Heart right ventricle (tissue), 16 donors: ENCODE measurements around the gene MMP24. TPM values are rescaled to one million over a fixed set of nuclear protein-coding genes. Genes with fewer than 3 reads are reported as not detected.
A peak's percentile ranks its signal among the peaks of the same experiment; 100 is the strongest.

Experiments used
- ATAC-seq, 8 donors: fragments of 200-7000 bp; cut with Tn5 transposase; one replicate each; pipeline ENCODE4 v1.9.1; 2020; ENCODE audit warnings: mild to moderate bottlenecking in 8 of 8, moderate library complexity in 8 of 8, moderate number of reproducible peaks in 1 of 8
- DNase-seq, 2 donors: peaks; one replicate each; pipeline ENCODE4 v3.0.0-alpha.2; 2020
- H3K27ac ChIP-seq, 10 donors: fragments of 200-600 bp; sonication (generic) in 2 of 10; one replicate each; pipeline versions ENCODE4 v1.5.0 to v1.8.0; 2020 to 2022; ENCODE audit warnings: mild to moderate bottlenecking in 3 of 10
- H3K27me3 ChIP-seq, 7 donors: fragments of 200-600 bp; one replicate each; pipeline ENCODE4 v1.8.0; 2021 to 2022; ENCODE audit warnings: mild to moderate bottlenecking in 2 of 7
- H3K36me3 ChIP-seq, 9 donors: fragments of 200-600 bp; sonication (generic) in 1 of 9; one replicate each; pipeline versions ENCODE4 v1.5.0 to v1.8.0; 2020 to 2022; ENCODE audit warnings: mild to moderate bottlenecking in 2 of 9
- H3K4me1 ChIP-seq, 9 donors: fragments of 200-600 bp; sonication (generic) in 1 of 9; one replicate each; pipeline versions ENCODE4 v1.5.0 to v1.8.0; 2020 to 2022; ENCODE audit warnings: mild to moderate bottlenecking in 4 of 9
- H3K4me3 ChIP-seq, 10 donors: fragments of 200-600 bp; sonication (generic) in 2 of 10; one replicate each; pipeline versions ENCODE4 v1.5.0 to v1.8.0; 2020 to 2022; ENCODE audit warnings: mild to moderate bottlenecking in 7 of 10, moderate library complexity in 2 of 10
- H3K9me3 ChIP-seq, 11 donors: fragments of 200-600 bp in 10 of 11; sonication (generic) in 2 of 11; one replicate each; pipeline versions ENCODE4 v1.5.0 to v1.8.0; 2013 to 2022; ENCODE audit warnings: mild to moderate bottlenecking in 2 of 11, control low read depth in 1 of 11, moderate library complexity in 1 of 11
- CTCF ChIP-seq, 9 donors: fragments of 200-600 bp; sonication (generic) in 2 of 9; IDR thresholded peaks; one replicate each; pipeline versions ENCODE4 v1.5.0 to v1.8.0; 2021 to 2022; ENCODE audit warnings: antibody characterized with exemption in 9 of 9, mild to moderate bottlenecking in 5 of 9, moderate library complexity in 1 of 9
- WGBS, 2 donors: extraction: QIAGEN DNeasy Blood & Tissue Kit; methylation state at CpG; one replicate each; pipeline ENCODE4 v1.1.7; 2013; ENCODE audit warnings: inconsistent platforms in 1 of 2; 5-methylcytosine and 5-hydroxymethylcytosine counted together
- intact Hi-C, 10 donors: fragments of 100-400 bp; cut with DNase I; formaldehyde crosslinking; loops; one replicate each; pipeline versions ENCODE4 v1.11.1 to v1.14.2; 2022
- polyA plus RNA-seq, 2 donors: library from polyadenylated mRNA; stranded (reverse); fragments of 200-250 nt; gene quantifications; one replicate each; pipeline ENCODE4 v1.2.3, GENCODE V29; 2013
- total RNA-seq, 10 donors: library from RNA; stranded (reverse); fragmentation: NEBNext Ultra II Directional in 3 of 10; extraction: Animal tissue kit (Norgen Biotek cat#: 25700) in 3 of 10; gene quantifications; one replicate each; pipeline versions ENCODE4 v1.2.1 to v1.2.4, GENCODE V29; 2021 to 2023
- donor health status: Arrhythmogenic right ventricular cardiomyopathy.
- donor health status: ischemic (EF 13 %, LVEDD 7.1; RV severe dilation, severe dysfunction).
- donor health status: healthy with polysubstance abuse.
- donor health status: DM: no; HTN: yes; CAD: no.
- donor health status: DM: no; HTN: no; CAD: no.
- donor health status: ischemic (EF 25% LVEDD 6.9; RV normal size, moderate dysfunction).
- donor health status: ischemic (EF 25% LVEDD 5.7; RV mildly dilated, moderate dysfunction).
- donor health status: healthy.
- donor health status: DM: yes; HTN: yes; CAD: no.
- donor health status: Ischemic cardiomyopathy.
- donor health status: ischemic (EF 35%, LVEDD 5.7; RV mildly dilated, moderate dysfunction).
- donor health status: nonischemic (EF 11% LVEDD 7.7; RV severe dilation, severe dysfunction).
- donor health status: DM: yes; HTN: yes; CAD: no.
- donor health status: PGD.
- donor health status: ischemic (EF 29% LVEDD 5.4; RV normal size, mild dysfunction).
- donor health status: nonischemic (EF 23%, LVEDD 6.1; RV moderate dilation, normal function).

Gene MMP24
- total and polyA plus RNA-seq, 12 donors, result 0.09 to 1.2 (median 0.22) TPM; not detected in 1

- Histone ChIP-seq H3K36me3 (peaks cover 0 to 26% (median 0%) of the 10 kb centered on the region in 9 donors), H3K27ac (no peak overlapping the region), H3K4me1 (peaks cover 0 to 24% (median 9%) of the 10 kb centered on the region in 9 donors), H3K27me3 (no peaks in the 10 kb centered on the region), H3K4me3 (no peak overlapping the region), H3K9me3 (no peaks in the 10 kb centered on the region)
- ATAC-seq (no peak), DNase-seq (no peak)
- WGBS, 2 donors, result 93 to 98% methylated on average over 3 of the region's 3 CpGs
- intact Hi-C loops, result no loop called here
- no peak for TF ChIP-seq CTCF (IDR thresholded peaks at IDR 0.05)
These were observed 94.1 kb downstream of the MMP24 start for GRCh38 chr20:35320396-35321126.

GRCh38 chr20:35325401-35325800, 98.9 kb downstream of the MMP24 start:
- TF ChIP-seq CTCF (IDR thresholded peaks at IDR 0.05), result no peak
- peaks cover 0 to 26% (median 8%) of the 10 kb centered on the region in 9 donors for H3K4me1 ChIP-seq
- intact Hi-C loops, result no loop called here

GRCh38 chr20:35326021-35326739, 99.7 kb downstream of the MMP24 start:
- H3K4me3 ChIP-seq, result no peak overlapping the region
- peaks cover 0 to 13% (median 0%) of the 10 kb centered on the region in 9 donors for H3K36me3 ChIP-seq
- no peak for TF ChIP-seq CTCF (IDR thresholded peaks at IDR 0.05)
- no peaks in the 10 kb centered on the region for H3K27me3 ChIP-seq
- DNase-seq (no peak), ATAC-seq (peak in 3 of 8 donors; percentile 16 to 54 (median 17))
- intact Hi-C loops, result no loop called here
- no peak overlapping the region for H3K27ac ChIP-seq
- peaks cover 0 to 26% (median 8%) of the 10 kb centered on the region in 9 donors for H3K4me1 ChIP-seq
- no peaks in the 10 kb centered on the region for H3K9me3 ChIP-seq
- WGBS, 2 donors, result 74% methylated on average over 11 of the region's 11 CpGs

More at GRCh38 chr20:35325401-35325800, 98.9 kb downstream of the MMP24 start:
- no peak overlapping the region for H3K4me3 ChIP-seq
- H3K27ac ChIP-seq, result no peak overlapping the region
- no peaks in the 10 kb centered on the region for H3K27me3 ChIP-seq
- no peaks in the 10 kb centered on the region for H3K9me3 ChIP-seq
- H3K36me3 ChIP-seq, result peaks cover 0 to 17% (median 0%) of the 10 kb centered on the region in 9 donors
- DNase-seq (no peak), ATAC-seq (no peak)
- 81 to 82% methylated on average over 6 of the region's 6 CpGs for WGBS, 2 donors

Other genes starting within 250 kb of the MMP24 start
- gene TRPC4AP, start 133.9 kb upstream of the MMP24 start, total RNA-seq, result 10 to 100 TPM; 32.2 to 46.4 (median 38.5) TPM
- 10 to 100 TPM; 26.2 to 32.7 TPM for gene TRPC4AP, start 133.9 kb upstream of the MMP24 start, polyA plus RNA-seq
- 10 to 100 TPM in 8 of 10 donors, 1 to 10 TPM in 2; 7.2 to 26.1 (median 11.0) TPM for gene EDEM2, start 79.4 kb upstream of the MMP24 start, total RNA-seq
- 10 to 100 TPM in 1 of 2 donors, 1 to 10 TPM in 1; 6.4 to 24.0 TPM for gene EDEM2, start 79.4 kb upstream of the MMP24 start, polyA plus RNA-seq
- 10 to 100 TPM in 3 of 10 donors, 1 to 10 TPM in 7; 3.0 to 21.1 (median 6.8) TPM for gene PROCR, start 54.6 kb upstream of the MMP24 start, total RNA-seq
- gene PROCR, start 54.6 kb upstream of the MMP24 start, polyA plus RNA-seq, result 10 to 100 TPM; 20.5 to 26.7 TPM
- 10 to 100 TPM; 36.8 to 62.4 (median 46.1) TPM for gene MMP24OS, start 51.4 kb downstream of the MMP24 start, total RNA-seq
- 10 to 100 TPM; 14.4 to 64.1 TPM for gene MMP24OS, start 51.4 kb downstream of the MMP24 start, polyA plus RNA-seq
- 10 to 100 TPM; 28.2 to 57.5 (median 39.0) TPM for gene EIF6, start 58.1 kb downstream of the MMP24 start, total RNA-seq
- gene EIF6, start 58.1 kb downstream of the MMP24 start, polyA plus RNA-seq, result 100 to 1,000 TPM in 1 of 2 donors, 10 to 100 TPM in 1; 33.4 to 155 TPM
- gene FAM83C, start 65.7 kb downstream of the MMP24 start, total RNA-seq, result not detected
- gene FAM83C, start 65.7 kb downstream of the MMP24 start, polyA plus RNA-seq, result under 1 TPM in 1 of 2 donors, not detected in 1; 0.03 TPM
- 100 to 1,000 TPM in 9 of 10 donors, 10 to 100 TPM in 1; 74.0 to 136 (median 123) TPM for gene UQCC1, start 185.3 kb downstream of the MMP24 start, total RNA-seq
- gene UQCC1, start 185.3 kb downstream of the MMP24 start, polyA plus RNA-seq, result 10 to 100 TPM; 48.9 to 75.8 TPM
- under 1 TPM in 4 of 10 donors, not detected in 6; 0.08 to 0.15 (median 0.11) TPM for gene GDF5, start 211.5 kb downstream of the MMP24 start, total RNA-seq
- gene GDF5, start 211.5 kb downstream of the MMP24 start, polyA plus RNA-seq, result under 1 TPM in 1 of 2 donors, not detected in 1; 0.26 TPM
- gene CEP250, start 228.9 kb downstream of the MMP24 start, total RNA-seq, result 10 to 100 TPM in 9 of 10 donors, 1 to 10 TPM in 1; 9.6 to 18.8 (median 13.8) TPM
- gene CEP250, start 228.9 kb downstream of the MMP24 start, polyA plus RNA-seq, result 10 to 100 TPM in 1 of 2 donors, 1 to 10 TPM in 1; 4.8 to 15.4 TPM